Subcutaneous abdominal adipose tissue (tissue), 5 donors: Measurements from ENCODE around the gene STPG2.
"Not testable (repeated sequence)": the region's sequence is repeated elsewhere in the genome, so short reads cannot be mapped to it uniquely, and the experiment has no call there.

Experiments
- H3K27ac ChIP-seq: one replicate; pipeline ENCODE4 v1.7.0; 2013; ENCODE audit warnings: low read depth, mild to moderate bottlenecking, inconsistent platforms, low read length, moderate library complexity
- H3K27me3 ChIP-seq, 5 donors: one replicate each; pipeline ENCODE4 v1.7.0; 2013; ENCODE audit warnings: low read length in 5 of 5, inconsistent platforms in 1 of 5; ENCODE audit not compliant: control insufficient read depth in 5 of 5, insufficient read depth in 4 of 5
- H3K36me3 ChIP-seq, 5 donors: one replicate each; pipeline ENCODE4 v1.7.0; 2013; ENCODE audit warnings: low read length in 5 of 5; ENCODE audit not compliant: control insufficient read depth in 5 of 5, insufficient read depth in 5 of 5
- H3K4me1 ChIP-seq, 5 donors: one replicate each; pipeline ENCODE4 v1.7.0; 2013; ENCODE audit warnings: low read length in 5 of 5, mild to moderate bottlenecking in 3 of 5, moderate library complexity in 1 of 5; ENCODE audit not compliant: control insufficient read depth in 5 of 5, insufficient read depth in 5 of 5
- H3K4me3 ChIP-seq, 5 donors: one replicate each; pipeline ENCODE4 v1.7.0; 2013; ENCODE audit warnings: low read length in 5 of 5, low read depth in 1 of 5
- H3K9ac ChIP-seq, 5 donors: one replicate each; pipeline ENCODE4 v1.7.0; 2013; ENCODE audit warnings: low read length in 5 of 5, mild to moderate bottlenecking in 4 of 5, moderate library complexity in 3 of 5
- H3K9me3 ChIP-seq, 5 donors: one replicate each; pipeline ENCODE4 v1.7.0; 2013; ENCODE audit warnings: low read length in 5 of 5; ENCODE audit not compliant: control insufficient read depth in 5 of 5
- donor health status: healthy.
- donor health status: healthy.
- donor health status: healthy.
- donor health status: healthy.
- donor health status: healthy.

Gene STPG2

GRCh38 chr4:97665553-97665952, 477.7 kb downstream of the STPG2 start:
- Histone ChIP-seq H3K4me1 (no peaks in the 10 kb centered on the region), H3K27me3 (no peaks in the 10 kb centered on the region)

DNA sequence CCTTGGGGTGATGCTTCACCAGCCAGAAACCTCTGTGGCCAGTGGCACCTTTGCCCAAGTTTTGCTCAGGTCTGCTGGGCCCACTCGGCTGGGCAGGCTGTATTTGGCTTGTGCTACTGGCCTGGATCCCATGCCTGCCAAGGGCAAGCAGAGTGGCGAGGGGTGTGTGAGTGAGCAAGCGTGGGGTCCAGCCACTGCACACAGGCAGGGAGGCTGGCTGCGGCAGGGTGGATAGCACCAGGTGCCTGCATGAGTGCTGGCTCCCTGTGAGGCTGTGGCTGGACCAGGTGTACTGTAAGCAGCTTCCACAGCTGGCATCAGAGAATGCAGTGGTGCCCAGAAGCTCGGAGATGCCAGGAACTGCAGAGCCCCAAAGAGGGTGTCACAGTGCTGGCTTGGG, 478.5 kb downstream of the STPG2 start:
- no peaks in the 10 kb centered on the region for H3K36me3 ChIP-seq

More at GRCh38 chr4:97665553-97665952, 477.7 kb downstream of the STPG2 start:
- Histone ChIP-seq H3K4me3 (no peak overlapping the region), H3K9me3 (peaks cover 0 to 14% (median 8%) of the 10 kb centered on the region in 5 donors), H3K36me3 (no peaks in the 10 kb centered on the region), H3K9ac (no peak overlapping the region), H3K27ac (no peak overlapping the region)

GRCh38 chr4:97662133-97662532, 481.1 kb downstream of the STPG2 start:
- Histone ChIP-seq H3K4me1 (no peaks in the 10 kb centered on the region), H3K27me3 (no peaks in the 10 kb centered on the region), H3K36me3 (no peaks in the 10 kb centered on the region), H3K27ac (no peak overlapping the region), H3K4me3 (no peak overlapping the region), H3K9ac (no peak overlapping the region), H3K9me3 (peaks cover 0 to 14% (median 8%) of the 10 kb centered on the region in 5 donors)

More for the DNA sequence above, 478.5 kb downstream of the STPG2 start:
- no peak overlapping the region for H3K9ac ChIP-seq
- no peak overlapping the region for H3K27ac ChIP-seq
- peaks cover 0 to 14% (median 8%) of the 10 kb centered on the region in 5 donors for H3K9me3 ChIP-seq
- no peak overlapping the region for H3K4me3 ChIP-seq
- H3K27me3 ChIP-seq: no peaks in the 10 kb centered on the region
- H3K4me1 ChIP-seq: no peaks in the 10 kb centered on the region

GRCh38 chr4:97656044-97656720, 487.1 kb downstream of the STPG2 start:
- no peak overlapping the region for H3K27ac ChIP-seq
- no peaks in the 10 kb centered on the region for H3K9me3 ChIP-seq
- no peak overlapping the region for H3K4me3 ChIP-seq

GRCh38 chr4:97653701-97654100, 489.6 kb downstream of the STPG2 start:
- no peak overlapping the region for H3K27ac ChIP-seq
- no peaks in the 10 kb centered on the region for H3K27me3 ChIP-seq

More at GRCh38 chr4:97656044-97656720, 487.1 kb downstream of the STPG2 start:
- Histone ChIP-seq H3K9ac (no peak overlapping the region), H3K36me3 (no peaks in the 10 kb centered on the region), H3K4me1 (peaks cover 0 to 3% (median 0%) of the 10 kb centered on the region in 5 donors), H3K27me3 (no peaks in the 10 kb centered on the region)

GRCh38 chr4:97646997-97647396, 496.3 kb downstream of the STPG2 start:
- no peaks in the 10 kb centered on the region for H3K4me1 ChIP-seq
- H3K9me3 ChIP-seq: no peaks in the 10 kb centered on the region
- H3K27ac ChIP-seq: no peak overlapping the region
- no peaks in the 10 kb centered on the region for H3K36me3 ChIP-seq
- no peak overlapping the region for H3K4me3 ChIP-seq
- H3K9ac ChIP-seq: no peak overlapping the region
- no peaks in the 10 kb centered on the region for H3K27me3 ChIP-seq

More at GRCh38 chr4:97653701-97654100, 489.6 kb downstream of the STPG2 start:
- Histone ChIP-seq H3K4me1 (peaks cover 0 to 3% (median 0%) of the 10 kb centered on the region in 5 donors), H3K9ac (no peak overlapping the region), H3K4me3 (no peak overlapping the region), H3K36me3 (no peaks in the 10 kb centered on the region), H3K9me3 (no peaks in the 10 kb centered on the region)

DNA sequence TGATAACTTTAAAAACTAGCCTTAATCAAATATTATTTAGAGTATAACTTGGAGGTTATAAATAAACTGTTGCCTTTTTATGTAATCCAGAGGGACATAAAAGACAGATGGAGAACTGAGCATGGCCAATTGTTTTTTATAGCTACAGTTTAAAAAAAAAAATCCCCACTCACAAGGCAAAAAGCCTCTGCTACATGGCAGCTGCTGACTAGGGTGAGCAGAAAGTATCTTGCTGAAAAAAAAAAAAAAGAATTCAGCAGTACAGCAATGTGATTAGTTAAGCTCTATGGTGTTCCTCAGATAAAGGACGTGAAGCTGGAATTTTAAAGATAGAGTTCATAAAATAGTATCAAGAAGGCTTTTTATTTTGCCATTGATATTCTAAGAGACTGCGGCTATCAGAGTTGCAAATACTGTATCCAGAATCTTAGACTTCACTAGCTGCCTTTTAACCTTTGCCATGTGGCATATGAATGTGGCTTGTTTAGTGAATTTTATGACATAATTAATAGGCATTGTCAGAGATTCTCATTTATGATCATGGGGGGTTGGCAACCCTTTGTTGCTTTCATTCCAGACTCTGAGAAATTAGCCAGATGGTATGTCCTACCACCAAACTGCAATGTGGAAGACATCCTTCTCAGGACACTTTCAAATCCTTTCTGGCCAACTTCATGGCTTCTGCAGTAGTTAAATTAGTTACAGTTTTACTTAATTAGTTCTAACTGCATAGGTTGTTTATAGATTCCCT, 498.0 kb downstream of the STPG2 start:
- H3K27ac ChIP-seq: no peak overlapping the region
- no peaks in the 10 kb centered on the region for H3K4me1 ChIP-seq
- H3K9ac ChIP-seq: no peak overlapping the region

DNA sequence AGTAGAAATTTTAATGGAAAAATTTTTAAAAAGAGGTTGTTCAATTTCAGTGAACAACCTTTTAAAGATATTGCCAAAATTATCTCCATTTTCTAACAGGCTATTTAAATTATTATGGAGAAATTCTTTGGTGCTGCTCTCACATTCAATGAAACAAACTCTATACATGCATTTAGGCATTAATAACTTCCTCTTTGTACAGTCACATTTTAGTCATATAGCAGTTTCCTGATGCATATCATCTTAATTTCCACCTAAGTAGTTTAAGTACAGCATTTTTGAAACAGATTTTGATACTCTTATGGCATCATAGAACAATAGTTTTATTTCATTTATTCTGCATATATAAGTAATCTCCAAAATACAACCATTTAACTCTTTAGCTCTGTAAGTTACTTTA, 500.1 kb downstream of the STPG2 start:
- H3K9me3 ChIP-seq: no peaks in the 10 kb centered on the region

More for the DNA sequence above, 498.0 kb downstream of the STPG2 start:
- Histone ChIP-seq H3K27me3 (no peaks in the 10 kb centered on the region), H3K9me3 (no peaks in the 10 kb centered on the region), H3K4me3 (no peak overlapping the region), H3K36me3 (no peaks in the 10 kb centered on the region)

DNA sequence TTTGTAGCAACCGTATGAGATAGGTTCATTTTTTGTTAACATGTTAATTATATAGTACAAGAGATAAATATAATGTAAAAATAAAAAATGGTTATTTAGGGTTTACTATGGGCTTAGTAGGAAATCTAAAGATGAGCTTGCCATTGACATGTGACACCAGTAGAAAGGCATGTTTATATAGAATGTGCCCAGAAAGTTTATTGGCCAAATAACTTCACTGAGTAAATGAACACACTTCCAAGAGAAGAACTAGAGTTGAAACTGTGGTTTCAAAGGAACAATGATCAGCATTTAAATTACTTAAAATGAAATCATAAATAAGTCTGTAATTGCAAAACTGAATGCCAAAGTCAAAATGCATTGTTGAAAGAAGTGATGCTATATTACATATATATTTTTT, 503.3 kb downstream of the STPG2 start:
- Histone ChIP-seq H3K9me3 (no peaks in the 10 kb centered on the region), H3K27me3 (no peaks in the 10 kb centered on the region), H3K4me3 (no peak overlapping the region), H3K4me1 (no peaks in the 10 kb centered on the region), H3K9ac (no peak overlapping the region), H3K27ac (no peak overlapping the region), H3K36me3 (no peaks in the 10 kb centered on the region)

More for the DNA sequence above, 500.1 kb downstream of the STPG2 start:
- H3K27ac ChIP-seq: no peak overlapping the region
- H3K4me1 ChIP-seq: no peaks in the 10 kb centered on the region
- no peak overlapping the region for H3K4me3 ChIP-seq
- no peaks in the 10 kb centered on the region for H3K36me3 ChIP-seq
- H3K27me3 ChIP-seq: no peaks in the 10 kb centered on the region
- no peak overlapping the region for H3K9ac ChIP-seq

DNA sequence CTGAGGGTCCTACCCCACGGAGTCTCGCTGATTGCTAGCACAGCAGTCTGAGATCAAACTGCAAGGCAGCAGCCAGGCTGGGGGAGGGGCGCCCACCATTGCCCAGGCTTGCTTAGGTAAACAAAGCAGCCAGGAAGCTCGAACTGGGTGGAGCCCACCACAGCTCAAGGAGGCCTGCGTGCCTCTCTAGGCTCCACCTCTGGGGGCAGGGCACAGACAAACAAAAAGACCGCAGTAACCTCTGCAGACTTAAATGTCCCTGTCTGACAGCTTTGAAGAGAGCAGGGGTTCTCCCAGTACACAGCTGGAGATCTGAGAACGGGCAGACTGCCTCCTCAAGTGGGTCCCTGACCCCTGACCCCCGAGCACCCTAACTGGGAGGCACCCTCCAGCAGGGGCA, 509.4 kb downstream of the STPG2 start:
- not testable (repeated sequence) for H3K36me3 ChIP-seq, H3K27ac ChIP-seq, H3K27me3 ChIP-seq, H3K9ac ChIP-seq, H3K4me3 ChIP-seq, H3K9me3 ChIP-seq, H3K4me1 ChIP-seq
